NCI-H2196 (cell line): ENCODE results near the gene KDM2A.
A peak's percentile ranks its signal among the peaks of the same experiment; 100 is the strongest.

Source experiments
- DNase-seq: peaks from one replicate; lab custom pipeline; 2025; ENCODE audit not compliant: unreplicated experiment; lab: John Stamatoyannopoulos, UW

The KDM2A gene

GRCh38 chr11:67282876-67283371, 163.9 kb downstream of the KDM2A start:
- no peak for DNase-seq

DNA sequence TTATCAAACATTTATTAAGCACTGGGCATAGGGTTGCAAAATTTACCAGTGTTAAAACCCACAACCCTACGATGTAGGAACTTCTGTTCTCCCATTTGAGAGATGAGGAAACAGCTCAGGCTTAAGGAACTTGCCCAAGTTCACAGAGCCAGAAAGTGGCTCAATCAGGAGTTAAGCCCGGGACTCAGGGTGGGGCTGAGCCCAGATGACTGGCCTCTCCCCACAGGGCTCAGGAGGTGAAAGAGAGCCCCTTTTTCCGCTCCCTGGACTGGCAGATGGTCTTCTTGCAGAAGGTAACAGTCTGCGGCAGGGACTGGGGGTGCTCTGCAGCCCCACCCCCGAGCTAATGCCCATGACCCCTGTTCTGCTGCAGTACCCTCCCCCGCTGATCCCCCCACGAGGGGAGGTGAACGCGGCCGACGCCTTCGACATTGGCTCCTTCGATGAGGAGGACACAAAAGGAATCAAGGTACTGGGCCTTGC, 164.5 kb downstream of the KDM2A start:
- no peak for DNase-seq

GRCh38 chr11:67284811-67285540, 165.9 kb downstream of the KDM2A start:
- DNase-seq, result no peak

- no peak for DNase-seq
Measured at GRCh38 chr11:67285541-67286498, 166.8 kb downstream of the KDM2A start.

DNA sequence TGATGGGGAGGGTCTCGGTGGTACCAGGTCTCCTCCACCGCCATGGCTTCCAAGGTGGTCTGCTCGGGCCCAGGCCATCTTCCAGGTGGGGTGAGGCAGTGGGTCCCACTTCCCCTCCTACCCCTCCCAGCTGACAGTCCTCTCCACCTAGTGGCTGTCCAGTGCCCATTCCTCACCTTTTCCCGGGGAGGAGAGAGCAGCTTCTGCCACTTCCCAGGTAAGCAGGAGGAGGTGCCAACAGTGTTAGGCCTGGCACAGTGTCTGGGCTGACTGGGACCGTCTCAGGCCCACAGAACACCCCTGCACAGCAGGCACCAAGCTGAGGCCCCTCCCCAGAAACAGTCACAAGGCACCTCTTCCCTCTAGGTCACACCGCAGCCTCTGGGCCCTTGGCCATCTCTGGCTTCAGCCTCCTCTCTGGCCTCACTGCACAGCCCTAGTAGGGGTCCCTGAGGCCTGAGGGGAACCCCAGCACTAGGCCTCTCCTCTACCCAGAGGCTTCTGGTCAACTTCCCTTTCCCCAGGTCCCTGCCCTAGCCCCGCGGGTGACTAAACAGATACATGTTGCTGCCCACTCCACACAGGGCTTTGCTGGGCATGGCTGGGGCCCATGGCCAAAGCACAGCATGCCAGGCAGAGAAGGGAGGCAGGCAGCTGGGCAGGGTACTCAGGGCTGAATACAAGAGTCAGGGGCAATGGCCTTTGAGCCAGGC, 167.7 kb downstream of the KDM2A start:
- no peak for DNase-seq

DNA sequence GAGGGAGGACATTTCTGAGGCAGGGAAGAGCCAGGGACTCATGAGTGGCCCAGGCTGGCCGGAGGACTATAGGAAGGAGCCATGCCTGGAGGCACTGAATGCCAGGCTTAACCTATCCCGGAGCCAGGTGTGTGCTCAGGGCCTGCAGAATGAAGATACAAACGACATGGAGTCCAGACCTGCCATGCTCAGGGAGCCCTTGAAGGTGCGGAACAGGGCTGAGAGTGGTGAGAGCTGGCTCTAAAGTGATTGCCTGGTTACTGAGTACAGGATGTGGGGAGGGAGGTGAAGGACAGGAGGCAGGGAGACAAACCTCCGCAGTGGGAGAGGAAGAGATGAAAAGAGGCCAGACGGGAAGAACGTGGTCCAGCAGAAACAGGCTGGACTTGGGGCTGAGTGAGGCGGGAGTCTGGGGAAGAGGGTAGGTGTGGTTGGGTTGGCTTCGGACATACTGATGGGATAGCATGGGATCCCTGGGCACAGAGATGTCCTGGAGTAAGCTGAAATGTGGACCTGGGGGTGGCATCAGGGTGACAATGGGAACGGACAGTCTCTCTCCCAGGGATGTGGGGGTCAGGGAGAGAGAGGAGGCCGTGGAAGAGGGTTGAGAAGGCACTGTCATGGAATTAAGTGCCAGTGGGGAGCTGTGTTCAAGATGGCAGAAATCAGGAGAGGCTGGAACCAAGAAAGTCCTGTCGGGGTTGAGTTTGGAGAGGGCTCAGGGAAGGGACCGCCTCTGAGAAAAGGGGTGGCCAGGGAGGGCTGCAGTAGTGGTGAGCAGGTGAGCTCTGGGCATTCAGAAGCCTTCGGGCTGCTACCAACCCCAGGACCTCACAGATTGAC, 168.5 kb downstream of the KDM2A start:
- no peak for DNase-seq

- DNase-seq, result no peak
Measured at GRCh38 chr11:67288198-67288451, 169.1 kb downstream of the KDM2A start.

GRCh38 chr11:67288452-67289225, 169.6 kb downstream of the KDM2A start:
- DNase-seq, result peak; percentile 86

GRCh38 chr11:67289226-67289650, 170.2 kb downstream of the KDM2A start, which contains the start of gene ANKRD13D:
Gene ANKRD13D, plus strand, starts transcription at chr11:67289303. Its CDS starts 158 bp downstream, at chr11:67289461.
- DNase-seq, result no peak

DNA sequence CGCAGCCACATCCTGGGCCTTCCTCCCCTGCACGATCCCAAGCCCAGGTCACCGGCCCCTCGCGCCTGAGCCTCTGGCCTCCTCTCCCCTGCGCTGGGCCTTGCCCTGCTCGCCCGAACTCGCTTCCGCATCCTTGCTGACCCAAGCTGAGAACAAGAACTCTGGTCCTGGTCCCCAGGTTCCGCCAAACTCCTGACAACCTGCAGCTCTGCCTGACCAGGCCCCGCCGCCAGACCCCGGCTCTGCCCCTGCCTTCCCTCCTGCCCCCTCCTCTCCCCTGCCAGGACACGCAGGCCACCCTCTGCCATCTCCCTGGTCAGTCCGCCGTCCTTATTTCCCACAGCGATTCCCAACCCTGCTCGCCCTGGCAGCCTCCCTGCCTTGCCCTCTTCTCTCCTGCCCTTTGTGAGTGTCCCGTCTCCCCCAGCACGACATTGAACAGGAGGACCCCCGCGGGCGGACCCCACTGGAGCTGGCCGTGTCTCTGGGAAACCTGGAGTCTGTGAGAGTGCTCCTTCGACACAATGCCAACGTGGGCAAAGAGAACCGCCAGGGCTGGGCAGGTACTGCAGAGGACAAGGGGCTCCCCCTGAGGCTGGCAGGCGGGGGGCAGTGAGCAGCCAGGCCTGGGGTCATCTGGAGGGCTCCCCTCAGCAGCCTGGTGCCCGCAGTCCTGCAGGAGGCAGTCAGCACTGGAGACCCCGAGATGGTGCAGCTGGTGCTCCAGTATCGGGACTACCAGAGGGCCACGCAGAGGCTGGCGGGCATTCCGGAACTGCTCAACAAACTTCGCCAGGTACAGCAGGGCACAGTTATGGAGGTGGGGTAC, 170.8 kb downstream of the KDM2A start:
- DNase-seq, result no peak

DNA sequence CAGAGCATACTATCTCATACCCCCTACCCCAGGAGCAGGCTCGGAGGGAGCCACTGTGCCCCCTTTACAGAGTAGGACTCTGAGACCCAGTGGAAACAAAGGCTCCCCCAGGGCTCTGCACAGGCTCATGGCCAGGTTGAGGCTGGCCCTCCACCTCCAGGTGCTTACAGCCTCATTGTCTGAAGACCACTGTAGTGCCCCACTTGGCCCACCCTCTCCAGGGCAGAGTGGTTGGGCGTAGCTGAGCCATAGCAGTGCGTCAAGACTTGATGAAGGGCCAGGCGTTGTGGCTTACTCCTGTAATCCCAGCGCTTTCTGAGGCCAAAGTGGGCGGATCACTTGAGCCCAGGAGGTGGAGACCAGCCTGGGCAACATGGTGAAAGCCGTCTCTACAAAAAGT, 171.7 kb downstream of the KDM2A start:
- no peak for DNase-seq

DNA sequence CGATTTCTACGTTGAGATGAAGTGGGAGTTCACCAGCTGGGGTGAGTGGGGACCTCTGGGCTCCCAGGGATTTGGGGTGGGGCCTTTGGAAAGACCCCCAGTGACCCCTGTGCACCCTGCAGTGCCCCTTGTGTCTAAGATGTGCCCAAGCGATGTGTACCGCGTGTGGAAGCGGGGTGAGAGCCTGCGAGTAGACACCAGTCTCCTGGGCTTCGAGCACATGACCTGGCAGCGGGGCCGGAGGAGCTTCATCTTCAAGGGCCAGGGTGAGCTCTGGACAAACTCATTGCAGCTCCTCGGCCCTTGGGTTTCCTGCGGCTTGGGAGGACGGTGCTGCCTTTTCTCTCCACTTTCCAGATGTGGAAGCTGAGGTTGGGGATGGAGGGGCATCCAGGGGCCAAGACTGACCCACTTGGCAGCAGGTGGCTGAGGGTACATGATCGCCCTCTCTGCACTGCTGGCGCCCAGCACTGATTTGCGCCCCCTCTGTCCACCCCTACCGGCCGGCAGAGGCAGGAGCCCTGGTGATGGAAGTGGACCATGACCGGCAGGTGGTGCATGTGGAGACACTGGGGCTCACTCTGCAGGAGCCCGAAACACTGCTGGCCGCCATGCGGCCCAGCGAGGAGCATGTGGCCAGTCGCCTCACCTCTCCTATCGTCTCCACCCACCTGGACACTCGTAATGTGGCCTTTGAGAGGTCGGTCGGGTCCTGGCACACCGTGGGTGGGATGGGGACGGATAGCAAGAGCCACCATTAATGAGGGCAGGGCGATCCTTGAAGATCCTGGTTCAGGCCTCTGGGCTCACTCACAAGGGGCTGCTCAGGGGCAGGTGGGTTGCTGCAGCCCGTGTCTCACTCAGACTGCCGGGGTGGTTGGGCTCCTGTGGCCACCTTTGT, 172.7 kb downstream of the KDM2A start:
- no peak for DNase-seq

DNA sequence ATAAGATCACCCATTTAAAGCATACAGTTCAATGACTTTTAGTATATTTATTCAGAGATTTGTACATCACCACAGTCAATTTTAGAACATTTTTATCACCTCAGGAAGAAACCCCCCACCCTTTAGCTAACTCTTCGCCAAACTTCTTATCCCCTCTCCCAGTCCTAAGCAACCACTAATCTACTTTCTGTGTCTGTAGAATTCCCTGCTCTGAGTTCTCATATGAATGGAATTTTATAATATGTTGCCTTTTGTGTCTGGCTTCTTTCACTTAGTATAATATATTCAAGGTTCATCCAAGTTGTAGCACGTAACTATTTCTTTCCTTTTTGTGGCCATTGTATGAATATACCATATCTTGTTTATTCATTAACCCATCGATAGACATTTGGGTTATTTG, 173.6 kb downstream of the KDM2A start:
- DNase-seq, result no peak

GRCh38 chr11:67293090-67293489, 174.0 kb downstream of the KDM2A start:
- no peak for DNase-seq

- no peak for DNase-seq
Measured at GRCh38 chr11:67295846-67296245, 176.8 kb downstream of the KDM2A start.

- no peak for DNase-seq
Measured at GRCh38 chr11:67298786-67299185, 179.7 kb downstream of the KDM2A start.

DNA sequence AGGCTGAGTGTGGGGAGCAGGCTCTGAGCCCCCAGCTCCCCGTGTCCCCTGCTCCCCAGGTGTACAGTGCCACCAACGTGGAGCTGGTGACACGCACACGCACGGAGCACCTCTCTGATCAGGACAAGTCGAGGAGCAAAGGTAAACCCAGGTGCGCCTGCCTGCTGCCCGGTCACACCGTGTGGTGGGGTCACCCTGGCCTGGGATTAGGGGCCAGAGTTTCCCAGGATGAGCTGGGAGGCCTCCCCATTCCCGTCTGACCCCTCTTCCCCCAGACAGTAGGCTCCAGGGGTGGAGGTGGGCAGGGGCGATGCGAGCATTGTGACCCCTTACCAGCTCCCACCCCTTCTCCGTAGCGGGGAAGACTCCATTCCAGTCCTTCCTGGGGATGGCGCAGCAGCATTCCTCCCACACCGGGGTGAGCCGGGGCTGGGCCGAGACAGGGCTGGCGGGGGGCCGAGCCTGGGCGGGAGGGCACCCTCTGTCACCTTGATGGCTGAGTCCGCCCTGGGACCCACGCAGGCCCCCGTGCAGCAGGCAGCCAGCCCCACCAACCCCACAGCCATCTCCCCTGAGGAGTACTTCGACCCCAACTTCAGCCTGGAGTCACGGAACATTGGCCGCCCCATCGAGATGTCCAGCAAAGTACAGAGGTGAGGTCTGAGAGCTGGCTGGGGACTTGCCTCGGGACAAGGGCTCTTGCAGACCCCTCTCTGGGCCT, 180.6 kb downstream of the KDM2A start:
- no peak for DNase-seq
